HK-2 (cell line): ENCODE data around the gene FKBP7.
A peak's percentile ranks its signal among the peaks of the same experiment; 100 is the strongest.
"Not testable (repeated sequence)": the region's sequence is repeated elsewhere in the genome, so short reads cannot be mapped to it uniquely, and the experiment has no call there.

Experiments used
- DNase-seq: peaks from one replicate; pipeline ENCODE4 v3.0.0-alpha.2; 2018; ENCODE audit not compliant: unreplicated experiment

The FKBP7 gene

DNA sequence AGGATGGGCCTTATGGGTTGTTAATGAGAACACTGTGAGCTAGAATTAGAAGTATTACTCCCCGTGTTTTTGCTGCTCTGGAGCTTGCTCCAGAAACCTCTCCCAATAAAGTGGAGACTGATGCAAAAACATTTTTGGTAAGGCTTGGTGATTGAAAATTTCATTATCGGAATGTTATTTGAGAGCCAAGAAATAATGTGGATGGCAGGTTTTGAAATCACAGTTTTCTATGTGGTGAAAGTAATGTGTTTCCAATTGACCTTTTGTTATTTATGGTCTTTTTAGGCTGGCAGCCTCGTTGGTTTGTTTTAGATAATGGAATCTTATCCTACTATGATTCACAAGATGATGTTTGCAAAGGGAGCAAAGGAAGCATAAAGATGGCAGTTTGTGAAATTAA is 7.0 kb upstream of the FKBP7 start:
- no peak for DNase-seq

DNA sequence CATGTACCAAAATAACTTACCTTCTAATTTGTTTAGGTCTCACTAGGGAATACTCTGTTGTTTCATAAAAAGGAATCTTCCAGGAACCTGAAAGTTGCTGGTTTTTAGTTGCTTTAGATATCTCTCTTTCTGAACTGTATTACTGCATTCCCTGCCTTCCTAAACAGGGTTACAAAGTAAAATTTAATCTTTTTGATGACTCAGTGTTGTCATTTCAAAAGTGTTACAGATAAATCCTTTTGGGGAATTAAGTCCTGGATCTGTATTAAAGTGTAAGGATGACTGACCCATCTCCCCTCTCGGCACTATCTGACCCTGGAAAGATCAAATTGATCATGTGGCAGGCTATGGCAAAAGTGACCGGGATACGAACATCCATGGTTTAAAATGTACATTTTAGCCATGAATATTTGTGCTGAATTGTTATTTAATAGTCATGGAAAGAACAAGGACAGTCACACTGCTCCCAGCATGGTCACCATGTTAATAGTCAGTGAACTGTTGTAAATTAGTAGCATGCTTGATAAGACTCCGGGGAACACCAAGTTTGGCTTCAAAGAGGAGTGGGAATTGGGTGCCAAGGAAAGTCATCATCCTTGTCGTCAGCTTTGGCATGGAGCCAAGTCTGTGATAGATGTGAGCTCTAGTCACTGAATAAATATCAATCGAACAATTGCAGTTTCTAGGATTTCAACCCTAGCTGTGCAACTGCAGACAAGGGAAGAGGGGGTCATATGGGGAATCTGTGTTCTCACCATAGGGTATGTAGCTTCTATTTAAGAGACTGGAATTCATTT is 6.0 kb upstream of the FKBP7 start:
- DNase-seq = no peak

DNA sequence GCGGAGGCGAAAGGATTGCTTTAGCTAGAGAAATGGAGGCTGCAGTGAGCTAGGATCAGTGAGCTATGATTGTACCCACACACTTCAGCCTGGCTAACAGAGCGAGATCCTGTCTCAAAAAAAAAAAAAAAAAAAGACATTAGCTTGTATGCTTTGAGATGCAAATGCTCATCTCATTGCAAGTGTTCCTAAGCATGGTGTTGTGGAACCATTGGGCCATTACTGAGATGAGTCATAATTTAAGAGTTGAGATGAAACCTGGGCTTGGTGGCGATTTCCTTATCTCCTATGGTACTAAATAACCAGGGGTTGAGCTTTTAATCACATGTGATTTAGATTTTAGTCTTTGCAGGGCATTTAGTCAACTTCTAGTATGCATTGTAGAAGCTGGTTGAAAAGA is 4.0 kb upstream of the FKBP7 start:
- DNase-seq = no peak

DNA sequence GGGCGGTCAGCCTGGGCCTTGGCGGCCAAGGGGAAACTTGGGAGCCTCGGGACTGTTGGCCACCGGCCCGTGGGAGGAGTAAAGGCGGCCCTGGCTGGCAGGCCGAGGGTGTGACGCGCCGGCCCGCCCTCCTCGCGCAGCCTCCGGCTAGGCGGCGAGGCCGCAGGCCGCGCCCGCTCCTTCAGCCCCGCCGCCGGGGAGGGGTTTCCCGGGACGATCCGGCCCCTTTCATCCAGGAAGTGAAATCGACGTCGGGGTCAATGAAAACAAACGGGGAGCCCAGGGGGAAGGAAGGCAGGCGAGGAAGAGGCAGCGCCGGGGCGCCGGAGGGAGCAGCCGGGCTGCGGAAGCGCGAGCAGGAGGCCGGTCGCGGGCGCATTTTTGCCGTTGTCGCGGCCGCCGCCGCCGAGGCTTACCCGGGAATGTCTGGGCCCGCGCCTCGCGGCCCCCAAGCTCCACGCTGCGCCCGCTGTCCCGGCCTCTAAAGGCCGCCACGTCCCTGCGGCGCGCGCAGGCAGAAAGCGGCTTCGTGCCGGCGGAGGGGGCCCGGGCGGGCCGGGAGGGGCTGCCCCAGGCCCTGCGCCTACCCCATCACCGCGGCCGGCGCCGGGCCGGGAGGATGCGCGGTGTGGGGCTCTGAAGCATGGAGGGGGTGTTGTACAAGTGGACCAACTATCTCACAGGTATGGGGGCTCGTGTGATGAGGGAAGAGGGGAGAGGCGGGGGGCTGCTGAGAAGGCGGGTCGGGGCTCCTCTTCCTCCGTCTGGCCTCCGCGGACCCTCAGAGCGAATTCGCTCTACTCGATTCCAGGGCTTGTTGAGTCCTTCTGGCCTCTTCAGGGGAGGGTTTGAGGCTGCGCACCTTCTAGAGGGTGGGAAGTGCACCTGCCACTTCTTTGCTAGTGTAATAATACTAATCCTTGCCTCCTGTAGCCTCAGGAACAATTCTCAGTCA is 2.1 kb upstream of the FKBP7 start, which contains the start of gene PLEKHA3:
Gene PLEKHA3 (plus strand): TSS at position 231 of the 955 bp plus-strand sequence. CDS start 413 bp downstream, at position 644.
- peak; percentile 96 for DNase-seq

DNA sequence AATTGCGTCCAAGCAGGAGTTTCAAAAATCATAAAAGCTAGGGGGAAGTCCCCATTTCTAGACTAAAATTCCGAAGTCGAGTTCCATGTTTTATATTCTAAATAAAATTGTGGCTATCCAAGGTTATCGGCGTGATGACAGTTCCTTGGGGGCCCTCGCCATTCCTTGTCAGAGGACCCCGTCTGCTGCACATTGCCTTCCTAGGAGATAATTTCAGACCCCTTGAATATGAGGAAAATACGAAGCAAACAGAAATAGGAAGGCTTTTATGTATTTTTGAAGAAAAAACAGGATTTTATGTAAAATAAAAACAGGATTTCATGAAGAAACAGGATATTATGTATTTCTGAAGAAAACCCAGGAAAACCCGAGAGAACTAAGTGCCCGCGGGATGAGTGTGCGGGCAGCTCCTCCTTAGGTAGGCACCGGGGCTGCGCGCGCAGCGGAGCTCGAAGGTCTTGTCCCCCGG is 1.4 kb upstream of the FKBP7 start:
- DNase-seq = peak; percentile 7

DNA sequence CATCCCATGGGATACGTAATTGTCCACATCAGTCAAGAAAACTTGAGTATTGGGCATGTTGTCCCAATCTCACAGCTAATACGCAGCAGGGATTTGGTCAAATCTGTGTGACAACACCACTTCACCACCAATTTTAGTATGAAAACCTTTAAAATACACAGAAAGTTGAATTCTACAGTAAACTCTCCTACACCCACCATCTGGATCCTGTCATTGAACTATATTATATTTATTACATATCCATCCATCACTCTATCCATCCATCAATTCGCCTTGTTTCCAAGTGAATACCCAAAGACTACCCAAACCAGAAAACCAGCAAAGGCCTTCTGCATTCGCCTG is 846 bp upstream of the FKBP7 start:
- DNase-seq = no peak

DNA sequence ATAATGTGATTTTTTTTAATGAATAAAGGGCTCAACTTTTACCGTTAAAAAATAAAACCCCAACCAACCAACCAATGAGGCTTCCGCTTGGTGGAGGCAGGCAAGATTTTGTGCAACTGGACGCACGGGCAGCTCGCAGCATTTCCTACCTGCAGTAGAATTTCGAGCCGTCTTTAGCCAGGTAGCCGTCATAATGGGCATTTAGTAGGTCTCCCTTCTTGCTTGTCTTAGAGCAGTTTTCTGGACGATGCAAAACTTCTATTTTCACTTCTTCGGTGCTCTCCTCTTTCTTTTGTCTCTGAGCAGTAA is 316 bp downstream of the FKBP7 start:
- DNase-seq = no peak

DNA sequence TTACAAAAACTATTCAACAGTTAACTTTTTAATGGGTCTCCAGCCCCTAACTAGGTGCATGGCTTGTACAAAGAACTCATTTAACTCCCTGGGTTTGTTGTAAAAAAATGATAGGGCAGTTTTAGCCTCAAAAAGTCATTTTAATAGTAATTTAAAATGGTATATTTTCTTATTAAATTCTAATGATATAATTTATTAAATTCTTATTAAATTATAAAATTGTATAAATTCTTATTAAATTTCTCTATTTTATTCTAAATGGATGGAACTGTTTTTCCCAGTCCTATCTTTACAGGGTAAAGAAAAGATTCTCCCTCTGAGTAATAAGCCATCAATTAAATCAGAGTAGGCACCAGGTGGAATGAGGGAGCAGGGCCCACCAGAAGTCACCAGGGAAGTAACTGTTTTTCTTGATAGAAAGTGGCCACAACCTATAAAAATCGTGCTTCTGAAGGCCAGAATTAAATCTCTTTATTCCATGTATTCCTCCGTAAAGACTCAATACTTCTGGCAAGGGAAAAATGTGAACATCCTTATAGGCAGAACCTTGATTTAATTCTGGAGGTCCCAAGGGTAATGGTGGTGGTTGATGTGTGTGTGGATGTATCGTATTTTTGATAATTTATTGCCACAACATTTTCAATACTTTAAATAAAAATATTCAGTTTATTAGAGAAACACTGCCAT is 814 bp downstream of the FKBP7 start:
- DNase-seq = no peak

DNA sequence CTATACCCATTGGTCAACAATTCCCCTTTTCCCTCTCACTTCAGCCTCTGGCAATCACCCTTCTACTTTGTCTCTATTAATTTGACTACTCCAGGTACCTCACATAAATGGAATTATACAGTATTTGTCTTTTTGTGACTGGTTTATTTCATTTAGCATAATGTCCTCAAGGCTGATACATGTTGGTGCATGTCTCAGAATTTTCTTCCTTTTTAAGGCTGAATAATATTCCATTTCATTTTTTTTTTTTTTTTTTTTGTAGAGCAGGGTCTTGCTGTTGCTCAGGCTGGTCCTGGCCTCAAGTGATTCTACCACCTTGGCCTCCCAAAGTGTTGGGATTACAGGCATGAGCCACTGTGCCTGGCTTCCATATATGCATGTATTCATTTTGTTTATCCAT is 1.9 kb downstream of the FKBP7 start:
- DNase-seq = no peak

DNA sequence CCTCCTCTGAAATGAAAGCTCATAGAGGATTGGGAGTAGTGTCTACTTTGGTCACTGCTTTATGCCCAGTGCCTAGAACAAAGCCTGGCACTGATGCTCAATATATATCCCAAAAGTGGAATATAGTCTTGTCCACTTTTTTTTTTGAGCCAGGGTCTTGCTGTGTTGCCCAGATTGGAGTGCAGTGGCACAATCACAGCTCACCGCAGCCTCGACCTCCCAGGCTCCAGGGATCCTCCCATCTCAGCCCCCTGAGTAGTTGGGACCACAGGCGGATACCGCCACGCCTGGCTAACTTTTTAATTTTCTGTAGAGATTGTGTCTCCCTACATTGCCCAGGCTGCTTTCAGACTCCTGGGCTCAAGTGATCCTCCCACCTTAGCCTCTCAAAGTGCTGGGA is 3.8 kb downstream of the FKBP7 start:
- no peak for DNase-seq

DNA sequence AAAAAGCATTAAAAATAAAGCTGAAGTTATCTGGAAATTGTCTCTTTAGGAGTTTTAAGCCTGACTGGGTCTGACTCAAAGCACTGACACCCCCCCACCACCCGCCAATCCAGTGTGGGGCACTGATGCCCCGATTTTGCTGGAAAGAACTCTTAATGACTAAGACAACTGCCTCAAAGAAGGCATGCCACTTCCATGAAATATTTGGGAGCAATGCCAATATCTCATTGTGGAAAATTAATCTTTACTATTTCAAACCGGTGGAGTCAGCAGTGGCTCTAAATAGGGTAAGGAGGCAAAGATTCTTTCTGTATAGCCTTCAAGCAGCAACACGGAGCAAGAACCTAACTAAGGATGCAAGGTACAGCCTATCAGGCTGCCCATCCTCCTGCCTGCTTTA is 4.5 kb downstream of the FKBP7 start:
- DNase-seq = no peak

DNA sequence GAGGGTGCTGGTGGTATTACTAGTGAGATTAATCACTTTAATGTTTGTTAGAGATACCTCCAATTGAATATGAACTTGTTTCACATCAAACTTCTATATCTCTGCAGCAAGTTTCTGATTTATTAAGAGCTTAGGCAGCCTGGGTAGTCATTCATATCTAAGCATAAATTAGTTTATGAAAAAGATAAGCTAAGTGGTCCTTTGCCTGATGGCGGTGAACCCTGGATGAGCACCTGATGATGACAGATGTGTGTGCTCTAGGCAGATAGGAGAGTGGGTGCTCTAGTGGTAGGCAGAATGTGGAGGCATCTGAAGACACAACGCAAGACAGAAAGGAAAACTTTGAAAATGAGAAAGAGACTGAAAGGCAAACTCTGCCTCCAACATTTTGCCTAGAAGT is 5.0 kb downstream of the FKBP7 start:
- no peak for DNase-seq

DNA sequence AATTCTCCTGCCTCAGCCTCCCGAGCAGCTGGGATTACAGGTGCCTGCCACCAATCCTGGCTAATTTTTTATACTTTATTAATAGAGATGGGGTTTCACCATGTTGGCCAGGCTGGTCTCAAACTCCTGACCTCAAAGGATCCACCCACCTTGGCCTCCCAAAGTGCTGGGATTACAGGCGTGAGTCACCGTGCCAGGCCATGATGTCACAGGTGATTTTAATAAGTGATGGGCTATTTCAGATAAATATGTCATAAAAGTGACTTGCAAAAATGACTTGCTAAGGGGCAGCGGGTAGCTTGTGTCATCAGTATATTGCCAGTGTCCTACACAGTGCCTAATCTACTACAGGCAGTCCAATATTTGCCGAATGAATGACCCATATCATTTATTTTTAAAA is 7.1 kb downstream of the FKBP7 start:
- not testable (repeated sequence) for DNase-seq

DNA sequence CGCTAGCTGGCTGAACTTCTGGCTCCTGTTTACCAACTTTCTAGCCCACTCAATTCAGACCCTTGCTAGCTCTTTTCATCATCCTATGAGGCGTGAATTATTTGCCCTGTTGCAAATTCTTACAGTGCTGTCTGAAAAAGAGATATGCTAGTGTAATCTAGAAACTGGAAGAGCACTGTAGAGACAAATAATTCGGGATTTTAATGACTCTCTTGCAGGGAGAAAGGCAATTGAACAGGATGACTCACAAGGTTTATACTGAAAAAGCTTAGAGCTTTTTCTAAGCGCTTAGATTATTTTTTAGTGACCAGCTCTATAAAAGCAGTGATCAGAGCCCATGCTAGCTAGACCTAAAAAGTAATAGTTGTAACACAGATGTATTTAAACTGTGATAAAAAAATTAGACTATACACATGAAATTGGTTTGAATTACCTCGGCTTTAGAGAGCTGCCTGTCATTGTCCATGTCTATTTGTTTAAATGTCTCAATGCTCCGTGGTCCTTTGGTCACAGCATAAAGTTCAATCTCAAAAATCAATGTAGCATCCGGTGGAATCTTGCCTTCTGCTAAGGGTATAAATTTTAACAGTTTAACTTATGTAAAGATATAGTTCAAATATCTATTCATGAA is 9.1 kb downstream of the FKBP7 start:
- no peak for DNase-seq

DNA sequence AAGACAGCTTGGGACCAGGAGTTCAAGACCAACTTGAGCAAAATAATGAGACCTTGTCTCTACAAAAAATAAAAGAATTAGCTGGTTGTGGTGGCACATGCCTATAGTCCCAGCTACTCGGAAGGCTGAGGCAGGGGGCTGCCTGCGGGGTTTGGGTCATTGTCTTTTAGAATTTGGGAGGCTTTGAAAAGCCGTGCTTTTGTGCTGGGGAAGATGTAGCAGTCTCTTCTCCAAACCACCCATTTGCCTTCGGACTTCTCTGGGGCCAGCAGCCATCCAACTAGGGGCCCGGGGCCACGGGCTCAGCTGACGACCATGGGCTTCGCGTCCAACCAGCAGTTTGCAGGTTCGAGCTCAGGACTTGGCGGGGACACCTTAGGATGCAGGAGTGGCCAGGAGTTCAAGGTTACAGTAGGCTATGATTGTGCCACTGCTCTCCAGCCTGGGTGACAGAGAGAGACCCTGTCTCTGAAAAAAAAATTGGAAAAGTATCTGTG is 21.0 kb downstream of the FKBP7 start:
- DNase-seq = no peak

DNA sequence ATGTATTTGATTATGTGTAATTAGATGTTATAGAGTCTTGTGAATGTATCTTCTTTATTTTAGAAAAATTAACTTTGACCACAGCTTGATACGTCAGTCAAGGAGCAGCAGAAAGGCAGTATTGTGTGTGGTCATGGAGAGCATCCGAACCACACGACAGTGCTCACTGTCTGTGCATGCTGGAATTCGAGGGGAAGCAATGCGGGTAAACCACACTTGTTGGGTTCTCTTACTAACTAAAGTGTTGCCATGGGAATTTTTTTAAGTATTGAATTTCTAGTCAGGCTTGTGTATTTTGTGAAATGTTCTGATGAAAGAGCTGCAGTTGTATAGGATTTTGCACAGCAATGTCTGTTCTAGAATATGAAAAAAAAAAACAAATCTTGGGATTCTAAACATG is 22.5 kb downstream of the FKBP7 start:
- no peak for DNase-seq

DNA sequence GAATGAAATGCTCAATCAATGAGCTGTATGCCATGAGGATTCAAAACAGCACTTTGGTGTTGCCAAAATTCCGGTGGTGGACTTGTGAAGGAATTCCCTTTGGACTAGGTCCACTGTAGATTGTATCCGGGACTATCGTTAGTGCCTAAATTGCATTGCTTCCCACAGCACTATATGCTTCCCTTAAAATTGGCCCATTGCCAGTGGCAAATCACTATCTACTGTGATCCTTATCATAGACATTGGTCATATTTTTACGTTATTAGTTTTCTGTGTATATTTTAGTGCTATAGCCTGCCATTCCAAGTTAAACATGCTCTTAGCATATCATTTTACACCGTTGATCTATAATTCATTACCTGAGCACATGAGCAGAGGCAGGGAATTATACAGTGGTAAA is 25.5 kb downstream of the FKBP7 start:
- no peak for DNase-seq

DNA sequence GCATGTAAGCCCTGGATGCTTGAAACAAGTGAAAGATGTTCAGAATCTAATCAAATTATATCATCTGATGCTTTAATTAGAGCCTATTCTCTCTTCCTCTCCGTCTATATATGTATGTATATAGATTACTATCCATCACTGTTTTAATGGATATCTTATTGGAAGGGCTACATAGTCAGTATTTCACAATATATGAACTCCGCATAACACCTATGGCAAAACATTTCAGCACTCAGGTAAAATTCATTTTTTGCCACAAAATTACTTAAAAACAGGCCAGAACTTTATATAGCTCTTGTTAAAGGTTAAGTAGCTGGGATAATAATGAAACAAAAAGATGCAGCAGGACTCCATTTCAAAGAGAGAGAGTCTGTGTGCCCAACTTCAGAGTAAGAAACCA is 26.1 kb downstream of the FKBP7 start:
- DNase-seq = no peak

DNA sequence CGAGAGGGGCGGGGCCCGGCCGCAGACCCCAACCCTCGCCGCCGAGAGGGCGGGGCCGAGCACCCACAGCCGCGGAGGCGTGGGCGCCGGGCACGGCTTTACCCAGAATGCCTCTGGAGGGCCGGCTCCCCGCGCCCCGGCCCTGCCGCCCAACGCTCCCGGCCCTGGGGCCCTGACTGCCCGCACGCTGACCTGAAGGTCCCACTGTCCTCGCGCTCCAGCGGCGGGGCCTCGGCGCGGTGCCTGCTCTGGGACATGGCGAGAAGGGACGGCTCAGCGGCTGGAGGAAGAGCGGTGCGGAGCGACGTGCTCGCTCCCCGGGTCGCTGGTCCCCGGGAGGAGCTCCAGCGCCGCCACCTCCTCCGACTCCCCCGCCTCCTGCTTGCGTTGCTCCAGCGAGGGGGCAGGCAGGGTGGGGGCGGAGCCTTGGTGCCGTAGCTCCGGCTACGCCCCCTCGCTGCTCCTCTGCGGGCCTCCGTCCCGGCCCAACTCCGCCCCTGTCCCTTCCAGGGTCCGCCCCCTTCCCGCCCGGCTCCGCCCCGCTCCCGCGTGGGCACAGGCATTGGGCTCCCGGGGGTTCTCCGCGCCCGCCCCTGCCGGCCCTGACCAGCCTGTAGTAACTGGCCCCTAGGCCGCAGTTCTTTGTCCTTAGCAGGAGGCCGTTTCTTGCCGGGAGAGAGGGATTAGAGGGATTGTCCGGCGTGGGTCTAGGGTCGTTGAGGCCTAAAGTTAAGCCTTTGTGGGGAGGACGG is 27.4 kb downstream of the FKBP7 start, which contains the start of the genes PJVK and PRKRA:
Gene PJVK (plus strand): TSS at position 605 of the 752 bp plus-strand sequence. CDS start 2,032 bp downstream, outside the sequence.
Gene PRKRA (minus strand): TSS at position 402 of the 752 bp plus-strand sequence. CDS start 145 bp downstream, at position 257.
- DNase-seq = peak; percentile 98

DNA sequence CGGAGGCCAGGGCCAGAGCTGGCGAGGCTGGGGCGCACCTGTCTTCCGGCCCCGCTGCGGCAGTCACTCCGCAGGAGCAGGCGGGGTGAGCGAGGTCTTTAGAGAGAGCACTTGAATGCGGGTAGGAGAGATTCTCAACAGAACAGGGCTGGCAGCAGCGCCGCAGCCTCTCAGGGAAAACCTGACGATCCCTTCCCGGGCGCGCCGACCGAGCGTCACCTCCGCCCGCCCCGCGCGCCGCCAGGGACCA is 28.0 kb downstream of the FKBP7 start:
- peak; percentile 81 for DNase-seq
